CD4-positive, alpha-beta T cell treated with Interleukin-17A for 1 hour (primary cell): ENCODE measurements around the gene PABPC1L.
"Not testable (repeated sequence)": the region's sequence is repeated elsewhere in the genome, so short reads cannot be mapped to it uniquely, and the experiment has no call there.

ENCODE experiments used
- DNase-seq: peaks from one replicate; pipeline ENCODE4 v3.0.0-alpha.2; 2020

Gene PABPC1L

GRCh38 chr20:44909872-44910689 lies at the start of gene PABPC1L:
Gene PABPC1L, plus strand, starts transcription at chr20:44910060. Its CDS starts 84 bp downstream, at chr20:44910144.
- DNase-seq = peak; percentile 81

GRCh38 chr20:44861531-44862006 lies 48.3 kb upstream of the PABPC1L start:
- DNase-seq = no peak

GRCh38 chr20:44862286-44862685 lies 47.6 kb upstream of the PABPC1L start:
- DNase-seq = no peak

DNA sequence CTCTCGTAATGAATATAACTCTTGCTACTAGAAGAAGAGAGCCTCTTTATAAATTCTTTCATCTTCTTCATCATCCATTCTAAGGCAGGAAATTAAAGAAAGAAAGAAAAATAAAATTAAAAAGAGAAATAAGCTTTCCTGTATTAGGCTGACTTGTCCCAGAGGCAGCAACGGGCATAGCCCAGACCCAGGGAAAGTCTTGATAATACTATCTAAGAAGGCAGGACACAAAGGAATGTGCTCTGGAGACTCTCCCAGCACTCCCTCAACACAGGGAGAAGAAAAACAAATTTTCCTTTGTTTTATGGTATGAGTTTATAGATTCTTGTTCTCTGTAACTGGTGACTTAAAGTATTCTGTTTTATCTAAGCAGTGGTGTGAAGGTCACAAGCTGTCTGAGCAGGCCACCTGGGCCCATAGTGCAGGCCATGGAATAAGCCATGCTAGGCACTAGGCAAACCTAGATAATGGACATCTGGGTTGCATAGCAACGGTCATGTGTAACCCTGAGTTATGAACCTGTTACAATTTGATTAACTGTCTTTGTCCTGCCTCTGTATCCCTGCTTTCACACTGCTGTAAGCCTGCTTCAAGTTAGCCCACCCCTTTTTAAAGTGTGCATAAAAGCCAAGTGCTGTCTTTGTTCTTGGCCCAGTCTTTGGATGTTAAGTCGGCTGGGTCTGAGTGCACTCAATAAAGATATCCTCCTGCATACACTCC lies 46.3 kb upstream of the PABPC1L start:
- DNase-seq = not testable (repeated sequence)

DNA sequence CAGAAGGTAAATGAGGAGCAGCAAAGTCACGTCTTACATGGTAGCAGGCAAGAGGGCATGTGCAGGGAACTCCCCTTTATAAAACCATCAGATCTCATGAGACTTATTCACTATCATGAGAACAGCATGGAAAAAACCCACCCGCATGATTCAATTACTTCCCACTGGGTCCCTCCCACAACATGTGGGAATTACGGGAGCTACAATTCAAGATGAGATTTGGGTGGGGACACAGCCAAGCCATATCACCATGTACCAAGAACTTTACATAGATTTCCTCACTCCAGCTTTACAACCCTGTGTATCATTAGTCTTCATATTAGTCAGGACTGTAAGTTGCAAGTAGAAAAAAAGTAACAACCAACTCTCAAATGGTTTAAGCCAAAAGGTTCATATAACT lies 45.4 kb upstream of the PABPC1L start:
- DNase-seq = not testable (repeated sequence)

DNA sequence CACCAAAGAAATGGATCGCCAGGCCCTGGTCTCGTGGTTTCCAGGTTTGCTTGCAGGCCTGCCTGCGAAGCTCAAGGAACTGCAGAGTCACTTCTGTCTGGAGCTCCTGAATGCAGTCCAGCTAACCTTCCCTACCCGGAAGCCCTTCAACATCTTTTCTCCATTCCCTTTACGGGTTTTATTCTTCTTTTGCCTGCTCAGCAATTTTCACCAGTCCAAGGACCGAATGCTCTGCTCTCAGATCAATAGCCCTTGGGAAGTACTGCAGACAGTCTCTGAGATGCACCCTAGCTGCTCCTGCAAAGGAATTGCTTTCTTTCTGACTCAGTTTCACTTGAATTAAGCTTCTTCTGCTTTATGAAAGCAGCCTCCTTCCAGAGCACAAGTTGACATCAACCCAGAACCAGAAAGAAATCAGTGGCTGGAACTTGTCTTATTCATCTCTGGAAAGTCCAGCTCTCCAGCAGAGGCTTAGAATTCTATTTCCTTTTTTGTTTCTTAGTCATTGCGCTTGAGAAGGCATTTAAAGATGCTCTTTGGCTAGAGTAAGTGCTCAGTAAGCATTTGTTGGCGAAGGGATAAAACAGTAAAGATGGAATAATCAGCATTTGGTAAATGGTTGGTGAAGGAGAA lies 43.0 kb upstream of the PABPC1L start:
- no peak for DNase-seq

GRCh38 chr20:44869471-44869870 lies 40.4 kb upstream of the PABPC1L start:
- DNase-seq = no peak

DNA sequence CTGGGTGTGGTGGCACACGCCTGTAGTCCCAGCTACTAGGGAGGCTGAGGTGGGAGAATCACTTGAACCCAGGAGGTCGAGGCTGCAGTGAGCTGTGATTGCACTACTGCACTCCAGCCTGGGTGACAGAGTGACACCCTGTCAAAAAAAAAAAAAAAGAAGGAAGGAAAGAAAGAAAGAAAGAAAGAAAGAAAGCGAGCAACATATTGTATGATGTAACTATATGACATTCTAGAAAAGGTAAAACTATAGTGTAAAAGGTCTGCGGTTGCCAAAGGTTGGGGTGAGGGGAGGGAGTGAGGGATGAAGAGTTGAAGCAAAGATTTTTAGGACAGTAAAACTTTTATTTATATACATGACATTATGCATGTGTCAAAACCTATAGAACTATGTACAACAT lies 27.5 kb upstream of the PABPC1L start:
- DNase-seq = not testable (repeated sequence)

DNA sequence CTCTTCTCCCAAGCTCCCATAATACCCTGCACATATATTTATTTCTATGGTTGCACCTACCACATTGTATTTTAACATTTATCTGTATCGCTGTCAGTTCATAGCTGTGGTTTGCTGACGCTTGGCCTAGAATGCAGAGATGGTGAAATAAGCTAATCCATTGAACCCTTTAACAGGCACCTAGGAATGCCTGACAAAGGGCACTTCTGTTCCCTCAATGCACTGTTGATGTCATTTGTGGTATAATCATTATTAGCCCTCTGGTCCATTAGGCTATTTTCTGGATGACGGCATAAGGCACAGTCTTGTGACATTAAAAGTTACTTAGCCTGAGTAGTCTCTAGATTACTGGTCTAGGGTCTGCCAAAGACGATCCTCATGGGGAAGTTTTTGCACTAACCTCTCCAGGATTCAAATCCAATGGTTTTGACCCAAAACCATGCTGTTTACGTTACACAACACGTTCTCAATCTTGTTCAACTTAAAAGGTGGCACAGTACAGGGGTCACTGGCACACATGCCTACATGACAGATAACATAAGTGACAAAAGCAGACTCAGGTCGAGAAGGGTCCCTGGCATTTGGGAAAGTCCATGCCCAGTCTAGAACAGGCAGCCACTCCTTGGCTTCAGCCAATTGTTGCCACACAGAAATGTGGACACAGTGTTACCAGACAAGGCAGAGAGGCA lies 26.5 kb upstream of the PABPC1L start:
- no peak for DNase-seq

DNA sequence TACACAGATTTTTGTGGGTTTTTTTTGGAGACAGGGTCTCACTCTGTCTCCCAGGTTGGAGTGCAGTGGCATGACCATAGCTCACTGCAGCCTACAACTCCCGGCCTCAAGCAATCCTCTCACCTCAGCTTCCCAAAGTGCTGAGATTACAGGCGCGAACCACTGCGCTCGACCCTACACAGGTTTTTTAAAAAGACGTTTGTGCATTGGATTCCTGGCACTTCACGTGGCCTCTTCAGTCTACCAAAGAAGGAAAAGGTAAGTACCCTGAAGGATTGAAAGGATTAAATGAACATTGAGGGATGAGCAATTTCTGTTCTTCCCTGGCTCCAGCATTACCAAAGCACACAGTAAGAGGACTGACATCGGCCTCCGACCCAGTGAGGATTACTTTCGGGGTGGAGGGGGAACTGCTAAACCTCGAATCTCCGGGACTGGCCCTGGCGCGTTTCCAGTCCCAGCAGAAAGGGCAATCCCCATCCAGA lies 24.9 kb upstream of the PABPC1L start:
- no peak for DNase-seq

DNA sequence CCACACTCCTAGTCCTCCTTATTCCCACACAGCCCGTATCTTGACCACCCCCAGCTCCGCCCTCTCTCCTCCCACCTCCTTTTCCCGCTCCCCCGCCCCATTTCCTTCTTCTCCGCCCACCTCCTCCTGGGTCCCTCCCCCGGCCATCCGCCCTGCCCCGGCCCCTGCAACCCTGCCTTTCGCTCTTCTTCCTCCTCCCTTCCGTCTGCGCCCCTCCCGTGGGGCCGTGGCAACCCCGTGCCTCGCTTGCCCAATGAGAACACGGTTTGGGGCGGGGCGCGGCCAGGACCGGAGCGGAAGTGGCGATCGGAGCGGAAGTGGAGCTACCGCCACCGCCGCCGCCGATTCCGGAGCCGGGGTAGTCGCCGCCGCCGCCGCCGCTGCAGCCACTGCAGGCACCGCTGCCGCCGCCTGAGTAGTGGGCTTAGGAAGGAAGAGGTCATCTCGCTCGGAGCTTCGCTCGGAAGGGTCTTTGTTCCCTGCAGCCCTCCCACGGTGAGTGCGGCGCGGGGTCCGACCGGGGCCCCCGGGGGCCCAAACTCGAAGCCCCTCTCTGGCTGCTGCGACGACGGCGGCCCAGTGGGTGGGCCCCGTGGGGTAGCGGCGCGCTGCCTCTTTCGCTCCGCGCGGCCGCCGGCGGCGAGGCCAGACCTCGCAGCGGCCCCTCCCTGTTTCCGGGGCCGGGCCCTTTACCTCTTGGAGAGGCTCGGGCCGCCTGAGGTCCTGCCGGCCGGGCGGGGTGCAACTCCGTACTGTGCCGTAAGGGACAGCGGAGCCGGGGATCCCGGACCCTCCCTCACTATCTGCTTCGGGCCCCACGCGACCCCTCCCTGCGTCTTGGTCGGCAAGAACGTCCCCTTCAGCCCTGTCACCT lies 24.2 kb upstream of the PABPC1L start, which contains the start of gene YWHAB:
YWHAB (plus strand) TSS at position 314 of the 874 bp plus-strand sequence. CDS start 15,829 bp downstream, outside the sequence.
- peak; percentile 97 for DNase-seq

DNA sequence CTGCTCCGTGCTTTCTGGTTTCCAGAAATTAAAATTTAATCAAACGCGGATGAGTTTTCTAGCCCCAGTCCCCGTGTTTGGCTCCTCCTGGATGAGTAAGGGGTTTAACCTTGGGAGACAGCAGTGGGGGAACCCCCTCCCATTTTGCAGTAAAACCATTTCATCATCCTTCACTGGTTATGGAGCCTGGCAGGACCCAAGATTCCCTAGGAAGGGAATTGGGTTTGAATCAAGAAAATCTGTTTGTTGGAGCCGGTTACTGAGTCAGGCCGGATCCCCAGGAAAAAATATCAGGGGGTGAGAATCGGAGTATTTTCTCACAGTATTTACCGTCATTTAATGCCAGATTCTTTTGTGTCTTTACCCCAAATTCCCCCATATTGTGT lies 23.6 kb upstream of the PABPC1L start:
- no peak for DNase-seq

- no peak for DNase-seq
These were observed 23.0 kb upstream of the PABPC1L start for GRCh38 chr20:44886828-44887227.

DNA sequence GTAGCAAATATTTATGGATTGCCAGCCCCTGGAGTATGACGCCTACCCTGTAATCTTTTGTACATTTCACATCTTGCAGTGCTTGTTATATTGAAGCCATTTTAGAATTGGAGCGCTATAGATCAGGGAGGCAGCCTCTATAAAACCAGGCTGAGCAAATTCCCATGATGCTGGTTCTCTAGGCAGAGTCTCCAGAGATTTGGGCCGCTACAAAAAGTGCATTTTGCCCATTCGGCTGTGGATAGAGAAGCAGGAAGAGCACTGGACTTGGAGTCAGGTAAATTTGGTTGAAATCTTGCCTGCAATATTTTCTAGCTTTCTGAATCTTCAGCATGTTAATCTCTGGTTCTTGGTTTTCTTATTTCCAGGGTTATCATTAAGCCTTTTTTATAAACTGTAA lies 22.4 kb upstream of the PABPC1L start:
- no peak for DNase-seq

- DNase-seq = peak; percentile 36
These were observed 21.4 kb upstream of the PABPC1L start for GRCh38 chr20:44888226-44889103.

GRCh38 chr20:44891826-44892225 lies 18.0 kb upstream of the PABPC1L start:
- no peak for DNase-seq

- no peak for DNase-seq
These were observed 14.9 kb upstream of the PABPC1L start for GRCh38 chr20:44894959-44895358.

- DNase-seq = no peak
These were observed 13.3 kb upstream of the PABPC1L start for GRCh38 chr20:44896583-44896982.

GRCh38 chr20:44897133-44897532 lies 12.7 kb upstream of the PABPC1L start:
- no peak for DNase-seq

- DNase-seq = no peak
These were observed 9.5 kb upstream of the PABPC1L start for GRCh38 chr20:44900231-44900854.
